Uterus (tissue), 2 donors: ENCODE results near the gene C1QTNF6.

Source experiments
- CTCF ChIP-seq, 4 experiments: fragments of 200-600 bp in 2 of 4; fragments of 450-650 bp in 2 of 4; sonication (generic) in 2 of 4; IDR thresholded peaks; one replicate each; pipeline ENCODE4 v1.5.1; 2016 to 2019; ENCODE audit warnings: antibody characterized with exemption in 4 of 4, mild to moderate bottlenecking in 2 of 4, moderate library complexity in 1 of 4
- POLR2A ChIP-seq, 2 donors: fragments of 450-650 bp; IDR thresholded peaks; one replicate each; pipeline ENCODE4 v1.6.1; 2016; ENCODE audit warnings: antibody characterized with exemption in 2 of 2, mild to moderate bottlenecking in 1 of 2, moderate library complexity in 1 of 2

- TF ChIP-seq POLR2A (IDR thresholded peaks at IDR 0.05) (no peak), CTCF (IDR thresholded peaks at IDR 0.05) (no peak)
Measured at GRCh38 chr22:37190262-37190780, 2.3 kb upstream of the C1QTNF6 start.
